Breast epithelium (tissue), 4 donors: ENCODE results near the gene CCT2. TPM values are rescaled to one million over a fixed set of nuclear protein-coding genes. Genes with fewer than 3 reads are reported as not detected.

Experiments used
- DNase-seq, 2 donors: peaks; one replicate each; pipeline ENCODE4 v3.0.0-alpha.2; 2019; ENCODE audit warnings: low spot score in 2 of 2
- H3K27ac ChIP-seq, 2 donors: fragments of 200-600 bp; sonication (generic) in 1 of 2; one replicate each; pipeline ENCODE4 v1.5.1; 2016 to 2019; ENCODE audit warnings: mild to moderate bottlenecking in 1 of 2
- H3K27me3 ChIP-seq, 2 donors: fragments of 200-600 bp; sonication (generic) in 1 of 2; one replicate each; pipeline versions ENCODE4 v1.5.1 to v1.6.0; 2017 to 2019; ENCODE audit warnings: control low read depth in 1 of 2, mild to moderate bottlenecking in 1 of 2
- H3K36me3 ChIP-seq: fragments of 200-600 bp; one replicate; pipeline ENCODE4 v1.5.1; 2019
- H3K4me1 ChIP-seq, 2 donors: fragments of 200-600 bp; sonication (generic); one replicate each; pipeline ENCODE4 v1.5.1; 2016 to 2019; ENCODE audit warnings: control low read depth in 1 of 2
- H3K4me3 ChIP-seq, 3 donors: fragments of 200-600 bp; sonication (generic); 1 replicate in 2 of 3; 2 replicates in 1 of 3; pipeline ENCODE4 v1.5.1; 2016 to 2019; ENCODE audit warnings: mild to moderate bottlenecking in 3 of 3, moderate library complexity in 2 of 3
- H3K9me3 ChIP-seq, 2 donors: fragments of 200-600 bp; sonication (generic) in 1 of 2; one replicate each; pipeline ENCODE4 v1.5.1; 2016 to 2019; ENCODE audit warnings: control low read depth in 1 of 2
- CTCF ChIP-seq, 3 donors: fragments of 450-650 bp; IDR thresholded peaks; one replicate each; pipeline ENCODE4 v1.5.1; 2016 to 2017; ENCODE audit warnings: antibody characterized with exemption in 3 of 3, mild to moderate bottlenecking in 3 of 3, moderate library complexity in 3 of 3
- POLR2A ChIP-seq: fragments of 450-650 bp; IDR thresholded peaks from one replicate; pipeline ENCODE4 v1.6.1; 2016; ENCODE audit warnings: antibody characterized with exemption, mild to moderate bottlenecking, moderate library complexity
- POLR2AphosphoS5 ChIP-seq, 3 donors: sonication (generic); formaldehyde crosslinking; IDR thresholded peaks; one replicate each; pipeline ENCODE4 v1.6.1; 2017; ENCODE audit warnings: antibody characterized with exemption in 3 of 3
- intact Hi-C: fragments of 100-400 bp; cut with DNase I; formaldehyde crosslinking; loops from one replicate; pipeline ENCODE4 v1.15.1; 2023; ENCODE audit warnings: low total_unique reads
- total RNA-seq, 3 donors: library from RNA; depleted of rRNA; stranded (reverse); fragments of >200 nt; gene quantifications; one replicate each; pipeline ENCODE4 v1.1.0, GENCODE V29; 2016

Gene CCT2
- total RNA-seq, 3 donors from 2014 or later: 80.2 to 126 (median 123) TPM

GRCh38 chr12:69648476-69648875, 63.2 kb downstream of the CCT2 start:
- H3K27ac ChIP-seq: no peak overlapping the region
- intact Hi-C loops: no loop called here
- H3K4me3 ChIP-seq: no peak overlapping the region
- H3K4me1 ChIP-seq: no peaks in the 10 kb centered on the region
- H3K36me3 ChIP-seq: no peaks in the 10 kb centered on the region
- TF ChIP-seq POLR2A: no peak
- no peak for TF ChIP-seq CTCF (IDR thresholded peaks at IDR 0.05)
- TF ChIP-seq POLR2AphosphoS5 (IDR thresholded peaks at IDR 0.05): no peak
- H3K27me3 ChIP-seq: no peaks in the 10 kb centered on the region
- no peak for DNase-seq
- no peaks in the 10 kb centered on the region for H3K9me3 ChIP-seq

- Histone ChIP-seq H3K4me3 (no peak overlapping the region), H3K4me1 (no peaks in the 10 kb centered on the region), H3K36me3 (no peaks in the 10 kb centered on the region), H3K27ac (no peak overlapping the region), H3K9me3 (no peaks in the 10 kb centered on the region), H3K27me3 (no peaks in the 10 kb centered on the region)
- no peak for DNase-seq
- intact Hi-C loops: no loop called here
- TF ChIP-seq POLR2AphosphoS5 (IDR thresholded peaks at IDR 0.05) (no peak), POLR2A (no peak), CTCF (IDR thresholded peaks at IDR 0.05) (no peak)
Observed at GRCh38 chr12:69649529-69649928, 64.3 kb downstream of the CCT2 start.

Other genes starting within 250 kb of the CCT2 start
- gene LYZ, start 237.1 kb upstream of the CCT2 start, total RNA-seq: 10 to 100 TPM; 13.4 to 99.9 (median 57.1) TPM
- 10 to 100 TPM; 13.8 to 23.0 (median 16.1) TPM for gene YEATS4, start 225.7 kb upstream of the CCT2 start, total RNA-seq
- gene FRS2, start 115.1 kb upstream of the CCT2 start, total RNA-seq: 100 to 1,000 TPM in 1 of 3 donors, 10 to 100 TPM in 2; 54.9 to 125 (median 72.4) TPM
- not detected for gene LRRC10, start 25.4 kb downstream of the CCT2 start, total RNA-seq
- gene BEST3, start 113.8 kb downstream of the CCT2 start, total RNA-seq: under 1 TPM in 1 of 3 donors, not detected in 2; 0.66 TPM
- 10 to 100 TPM; 12.5 to 45.5 (median 21.6) TPM for gene RAB3IP, start 153.4 kb downstream of the CCT2 start, total RNA-seq
- gene MYRFL, start 239.8 kb downstream of the CCT2 start, total RNA-seq: 1 to 10 TPM in 1 of 3 donors, not detected in 2; 1.3 TPM